Fibroblast of the aortic adventitia (primary cell): ENCODE results near the gene SCAF4. TPM values are rescaled to one million over a fixed set of nuclear protein-coding genes. Genes with fewer than 3 reads are reported as not detected.
A peak's percentile ranks its signal among the peaks of the same experiment; 100 is the strongest.

Experiments used
- DNase-seq: peaks from one replicate; pipeline ENCODE4 v3.0.0-alpha.2; 2010; ENCODE audit warnings: low read depth
- H3K4me3 ChIP-seq: 2 replicates; pipeline ENCODE4 v1.5.1; 2011; ENCODE audit warnings: low read depth, mild to moderate bottlenecking, control low read depth, low read length, moderate library complexity
- total RNA-seq: library from RNA; depleted of rRNA; stranded (reverse); fragments of >200 nt; gene quantifications from 2 replicates; pipeline ENCODE4 v1.2.3, GENCODE V29; 2012; ENCODE audit warnings: low replicate concordance
- TF ChIP-seq, protein P1 (sequence below): IDR thresholded peaks from 2 replicates; pipeline ENCODE4 v1.5.1; 2011; ENCODE audit warnings: mild to moderate bottlenecking, low read length, control low read depth, inconsistent platforms; ENCODE audit not compliant: insufficient read depth

SCAF4 gene
- total RNA-seq, 1 donor = 14.5 TPM

DNA sequence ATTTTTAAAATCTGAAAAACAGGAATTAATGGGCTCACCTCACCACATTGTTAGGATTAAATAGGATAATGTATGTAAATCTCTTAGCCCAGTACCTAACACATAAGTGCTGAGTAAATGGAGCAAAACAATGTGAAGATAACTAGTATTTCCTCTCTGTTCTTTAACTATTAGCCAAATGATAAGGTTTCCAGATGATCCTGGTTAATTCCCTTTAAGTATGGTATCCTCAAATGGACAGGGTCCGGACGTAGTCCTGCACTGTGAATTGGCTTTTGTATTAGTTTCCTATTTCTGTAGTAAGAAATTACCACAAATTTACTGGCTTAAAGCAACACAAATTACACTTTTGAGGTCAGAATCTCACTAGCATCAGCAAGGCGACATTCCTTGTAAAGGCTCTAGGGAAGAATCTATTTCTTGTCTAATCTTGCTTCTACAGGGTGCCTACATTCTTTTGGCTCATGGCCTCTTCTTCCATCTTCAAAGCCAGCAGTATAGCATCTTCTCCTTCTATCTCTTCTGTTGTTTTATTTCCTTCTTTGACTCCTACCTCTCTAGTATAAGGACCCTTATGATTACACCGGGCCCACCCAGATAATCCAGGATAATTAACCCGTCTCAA lies 17.1 kb downstream of the SCAF4 start:
- DNase-seq = no peak
- no peak overlapping the region for H3K4me3 ChIP-seq
- TF ChIP-seq, protein P1, sequence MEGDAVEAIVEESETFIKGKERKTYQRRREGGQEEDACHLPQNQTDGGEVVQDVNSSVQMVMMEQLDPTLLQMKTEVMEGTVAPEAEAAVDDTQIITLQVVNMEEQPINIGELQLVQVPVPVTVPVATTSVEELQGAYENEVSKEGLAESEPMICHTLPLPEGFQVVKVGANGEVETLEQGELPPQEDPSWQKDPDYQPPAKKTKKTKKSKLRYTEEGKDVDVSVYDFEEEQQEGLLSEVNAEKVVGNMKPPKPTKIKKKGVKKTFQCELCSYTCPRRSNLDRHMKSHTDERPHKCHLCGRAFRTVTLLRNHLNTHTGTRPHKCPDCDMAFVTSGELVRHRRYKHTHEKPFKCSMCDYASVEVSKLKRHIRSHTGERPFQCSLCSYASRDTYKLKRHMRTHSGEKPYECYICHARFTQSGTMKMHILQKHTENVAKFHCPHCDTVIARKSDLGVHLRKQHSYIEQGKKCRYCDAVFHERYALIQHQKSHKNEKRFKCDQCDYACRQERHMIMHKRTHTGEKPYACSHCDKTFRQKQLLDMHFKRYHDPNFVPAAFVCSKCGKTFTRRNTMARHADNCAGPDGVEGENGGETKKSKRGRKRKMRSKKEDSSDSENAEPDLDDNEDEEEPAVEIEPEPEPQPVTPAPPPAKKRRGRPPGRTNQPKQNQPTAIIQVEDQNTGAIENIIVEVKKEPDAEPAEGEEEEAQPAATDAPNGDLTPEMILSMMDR = no peak

DNA sequence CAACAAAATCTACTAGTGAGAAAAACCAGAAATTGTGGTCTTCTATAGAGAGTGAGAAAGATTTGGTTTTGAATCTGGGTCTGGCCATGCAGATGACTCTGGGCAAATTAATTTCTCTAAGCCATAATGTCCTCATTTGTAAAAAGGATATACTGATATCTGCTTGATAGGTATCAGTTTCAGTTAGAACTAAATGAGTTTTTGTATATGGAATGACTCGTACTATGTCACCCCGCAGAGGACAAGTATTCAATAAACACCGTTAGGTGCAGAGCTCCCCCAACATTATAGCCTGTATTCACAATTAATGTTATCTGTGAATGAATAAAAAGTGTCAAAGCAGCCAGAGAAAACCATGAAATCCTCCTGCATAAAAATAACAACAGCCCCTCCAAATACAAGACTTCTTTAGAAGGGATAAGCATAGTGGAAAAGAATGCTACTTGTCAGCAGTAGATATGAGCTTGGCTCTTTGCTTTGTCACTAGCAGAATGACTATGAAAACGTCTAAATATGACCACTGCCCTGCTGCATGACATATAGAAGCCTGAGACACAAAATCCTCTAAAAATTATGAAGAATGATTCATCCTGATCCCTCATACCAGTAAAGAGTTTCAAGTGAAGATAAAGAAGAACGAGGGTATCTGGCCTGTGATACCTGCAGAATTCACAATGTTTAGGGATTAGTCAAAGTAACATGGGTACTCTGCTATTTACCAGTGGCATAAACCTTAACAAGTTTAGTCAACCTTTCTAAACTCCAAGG lies 17.8 kb downstream of the SCAF4 start:
- TF ChIP-seq, protein P1 = no peak
- DNase-seq = no peak
- no peak overlapping the region for H3K4me3 ChIP-seq

DNA sequence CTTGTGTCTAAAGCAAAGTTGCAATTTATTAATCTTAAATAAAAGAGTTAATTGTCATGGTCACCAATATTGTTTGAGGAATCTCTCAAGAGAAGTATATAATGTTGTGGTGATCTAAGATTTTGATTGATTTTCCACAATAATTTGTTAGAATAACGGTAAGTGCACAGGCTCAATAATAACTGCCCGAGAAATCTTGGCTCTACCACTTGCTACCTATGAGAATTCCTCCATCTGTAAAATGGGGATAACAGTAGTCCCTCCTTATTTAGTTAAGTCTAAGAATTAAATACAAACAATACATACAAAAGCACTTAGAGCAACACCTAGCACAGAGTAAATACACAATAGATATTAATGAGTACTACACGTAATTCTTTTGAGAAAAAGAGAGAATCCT lies 18.8 kb downstream of the SCAF4 start:
- no peak overlapping the region for H3K4me3 ChIP-seq
- no peak for DNase-seq
- TF ChIP-seq, protein P1 = no peak

DNA sequence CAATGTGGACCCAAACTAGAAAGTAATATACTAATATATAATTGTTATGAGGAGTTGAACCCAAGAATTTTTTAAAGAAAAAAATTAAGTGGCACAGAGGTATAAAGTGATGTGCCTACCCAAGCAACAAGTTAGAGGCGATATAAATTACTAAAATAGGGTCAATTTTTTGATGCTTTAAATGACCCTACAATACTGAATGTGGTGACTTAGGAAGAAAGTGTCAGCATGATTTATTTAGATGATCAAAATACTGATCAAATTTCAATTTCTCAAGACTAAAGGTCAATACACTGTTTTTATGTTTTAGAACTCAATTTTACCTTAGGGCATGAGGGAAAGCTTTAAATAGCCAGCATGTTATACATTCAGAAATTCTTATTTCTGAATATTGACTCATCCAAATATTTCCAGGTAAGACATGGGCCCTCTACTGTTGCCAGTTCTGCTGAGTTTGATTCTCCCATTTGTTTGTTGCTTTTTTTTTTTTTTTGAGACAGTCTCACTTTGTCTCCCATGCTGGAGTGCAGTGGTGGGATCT lies 20.1 kb downstream of the SCAF4 start:
- no peak overlapping the region for H3K4me3 ChIP-seq
- DNase-seq = no peak
- TF ChIP-seq, protein P1 = no peak

DNA sequence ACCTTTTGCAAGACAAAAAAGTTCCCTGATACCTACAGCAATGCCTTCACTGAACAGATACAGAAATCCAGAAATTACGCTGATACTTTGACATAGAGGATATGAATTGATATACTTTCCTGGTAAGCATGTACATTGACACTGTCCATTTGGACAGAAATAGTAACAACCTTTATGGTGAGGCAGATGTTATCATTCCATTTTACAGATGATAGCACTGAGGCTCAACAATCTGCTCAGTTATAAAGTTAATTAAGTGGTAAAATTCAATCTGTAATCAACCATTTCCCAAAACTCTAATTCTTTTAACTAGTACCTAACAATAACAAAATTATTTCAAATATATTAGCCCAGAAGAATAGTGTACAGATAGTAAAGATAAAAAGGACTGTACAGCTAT lies 20.6 kb downstream of the SCAF4 start:
- TF ChIP-seq, protein P1 = no peak
- DNase-seq = no peak
- no peak overlapping the region for H3K4me3 ChIP-seq

DNA sequence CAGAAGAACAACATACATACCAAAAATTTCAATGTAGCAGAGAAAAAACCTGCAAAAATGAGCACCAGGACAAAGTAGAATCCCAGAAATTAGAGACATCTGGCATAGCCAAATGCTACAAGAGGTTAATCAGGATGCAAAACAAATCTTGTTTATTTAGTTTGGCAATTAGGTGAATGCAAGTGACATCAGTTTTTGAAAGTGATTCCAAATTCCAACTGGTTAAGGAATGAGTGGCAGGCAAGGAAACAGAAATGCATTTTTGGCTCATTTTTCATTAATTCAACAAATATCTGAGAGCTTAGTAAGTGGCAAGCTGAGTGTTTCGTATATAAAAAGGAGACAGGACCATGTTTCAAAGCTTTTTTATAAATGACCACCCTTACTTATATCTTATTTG lies 21.3 kb downstream of the SCAF4 start:
- no peak overlapping the region for H3K4me3 ChIP-seq
- DNase-seq = peak; percentile 83
- TF ChIP-seq, protein P1 = no peak
